Retinal pigment epithelial cell (primary cell): ENCODE measurements around the gene SBK1.

Experiments used
- DNase-seq: peaks from one replicate; pipeline ENCODE4 v3.0.0-alpha.2; 2010; ENCODE audit warnings: low read depth
- H3K4me3 ChIP-seq: 2 replicates; pipeline ENCODE4 v1.5.1; 2011; ENCODE audit warnings: mild to moderate bottlenecking, low read length, control low read depth, moderate library complexity
- CTCF ChIP-seq: conservative IDR thresholded peaks from 2 replicates; pipeline ENCODE4 v1.5.1; 2011; ENCODE audit warnings: low read depth, low read length, control low read depth, inconsistent platforms

SBK1 gene

DNA sequence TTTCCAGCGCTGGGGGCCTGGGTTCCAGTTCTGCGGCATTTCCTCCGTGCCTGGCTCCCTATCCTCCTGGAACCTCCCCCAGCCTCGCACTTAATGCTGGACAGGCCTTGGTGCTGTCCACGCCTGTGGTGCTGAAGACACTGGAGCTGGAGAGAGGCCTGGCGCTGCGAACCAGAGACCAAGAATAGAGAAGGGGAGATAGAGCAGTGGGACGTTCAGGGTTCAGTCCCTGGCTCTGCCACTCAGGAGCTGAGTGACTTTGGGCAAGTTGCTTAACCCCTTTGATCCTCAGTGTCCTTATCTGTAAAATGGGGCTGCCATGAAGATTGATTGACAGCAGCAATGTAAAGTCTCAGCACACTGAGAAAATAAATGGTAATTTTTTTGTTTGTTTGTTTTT, 11.9 kb downstream of the SBK1 start:
- no peak overlapping the region for H3K4me3 ChIP-seq
- no peak for DNase-seq
- no peak for TF ChIP-seq CTCF

GRCh38 chr16:28307936-28308335, 15.6 kb downstream of the SBK1 start:
- no peak for DNase-seq
- TF ChIP-seq CTCF, result no peak
- H3K4me3 ChIP-seq, result no peak overlapping the region

GRCh38 chr16:28308794-28309584, 16.7 kb downstream of the SBK1 start:
- H3K4me3 ChIP-seq, result no peak overlapping the region
- TF ChIP-seq CTCF, result no peak
- DNase-seq, result no peak

- TF ChIP-seq CTCF, result no peak
- no peak overlapping the region for H3K4me3 ChIP-seq
- no peak for DNase-seq
These were observed 17.5 kb downstream of the SBK1 start for GRCh38 chr16:28309811-28310311.

DNA sequence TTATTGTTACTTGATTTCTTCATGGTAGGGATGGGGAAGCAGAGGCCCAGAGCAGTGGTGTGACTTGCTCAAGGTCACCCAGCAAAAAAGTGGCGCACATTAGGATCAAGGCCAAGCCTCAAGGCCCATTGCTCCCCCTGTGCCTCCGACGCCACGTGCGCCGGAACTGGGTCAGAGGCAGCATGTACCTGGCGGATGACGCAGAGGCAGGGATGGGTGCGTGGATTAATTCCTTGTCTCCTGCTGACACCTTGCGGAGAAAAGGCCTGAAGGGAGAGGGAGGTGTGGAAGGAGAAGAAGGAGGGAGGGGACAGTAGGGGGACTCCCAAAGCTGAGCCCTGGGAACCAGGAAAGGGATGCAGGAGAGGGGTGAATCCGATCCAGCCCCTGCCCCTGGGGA, 18.5 kb downstream of the SBK1 start:
- TF ChIP-seq CTCF, result no peak
- no peak overlapping the region for H3K4me3 ChIP-seq
- DNase-seq, result no peak

DNA sequence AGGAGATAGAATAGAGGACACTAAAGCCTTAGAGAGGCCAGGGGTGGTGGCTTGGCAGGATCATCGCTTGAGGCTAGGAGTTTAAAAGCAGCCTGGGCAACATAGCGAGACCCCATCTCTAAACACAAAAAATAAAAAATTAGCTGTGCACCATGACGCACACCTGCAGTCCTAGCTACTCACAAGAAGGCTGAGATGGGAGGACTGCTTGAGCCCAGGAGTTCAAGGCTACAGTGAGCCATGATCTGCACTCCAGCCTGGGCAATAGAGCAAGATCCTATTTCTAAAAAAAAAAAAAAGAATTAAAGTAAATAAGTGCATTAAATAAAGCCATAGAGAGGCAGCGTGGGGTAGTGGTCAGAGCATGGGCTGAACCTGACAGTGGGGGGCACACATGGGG, 19.1 kb downstream of the SBK1 start:
- H3K4me3 ChIP-seq, result no peak overlapping the region

More for the DNA sequence above, 19.1 kb downstream of the SBK1 start:
- TF ChIP-seq CTCF, result no peak
- DNase-seq, result no peak
